Measurements from ENCODE around the gene SH2D6.

- TF ChIP-seq EZH2phosphoT487 (IDR thresholded peaks at IDR 0.05; ENCODE audit: low read length): no peak
- TF ChIP-seq, protein P1, sequence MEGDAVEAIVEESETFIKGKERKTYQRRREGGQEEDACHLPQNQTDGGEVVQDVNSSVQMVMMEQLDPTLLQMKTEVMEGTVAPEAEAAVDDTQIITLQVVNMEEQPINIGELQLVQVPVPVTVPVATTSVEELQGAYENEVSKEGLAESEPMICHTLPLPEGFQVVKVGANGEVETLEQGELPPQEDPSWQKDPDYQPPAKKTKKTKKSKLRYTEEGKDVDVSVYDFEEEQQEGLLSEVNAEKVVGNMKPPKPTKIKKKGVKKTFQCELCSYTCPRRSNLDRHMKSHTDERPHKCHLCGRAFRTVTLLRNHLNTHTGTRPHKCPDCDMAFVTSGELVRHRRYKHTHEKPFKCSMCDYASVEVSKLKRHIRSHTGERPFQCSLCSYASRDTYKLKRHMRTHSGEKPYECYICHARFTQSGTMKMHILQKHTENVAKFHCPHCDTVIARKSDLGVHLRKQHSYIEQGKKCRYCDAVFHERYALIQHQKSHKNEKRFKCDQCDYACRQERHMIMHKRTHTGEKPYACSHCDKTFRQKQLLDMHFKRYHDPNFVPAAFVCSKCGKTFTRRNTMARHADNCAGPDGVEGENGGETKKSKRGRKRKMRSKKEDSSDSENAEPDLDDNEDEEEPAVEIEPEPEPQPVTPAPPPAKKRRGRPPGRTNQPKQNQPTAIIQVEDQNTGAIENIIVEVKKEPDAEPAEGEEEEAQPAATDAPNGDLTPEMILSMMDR (IDR thresholded peaks at IDR 0.05; ENCODE audit: low read length): no peak
Observed at GRCh38 chr2:85481818-85482777, 63.6 kb downstream of the SH2D6 start.

Measured in MM.1S (cell line).